Kidney epithelial cell (primary cell): Measurements from ENCODE around the gene SIPA1L3. TPM values are rescaled to one million over a fixed set of nuclear protein-coding genes. Genes with fewer than 3 reads are reported as not detected.

Experiments used
- DNase-seq: peaks from one replicate; pipeline ENCODE4 v3.0.0-alpha.2; 2010; ENCODE audit warnings: low read depth
- H3K27me3 ChIP-seq: 2 replicates; pipeline ENCODE4 v1.6.0; 2011; ENCODE audit warnings: low read length; ENCODE audit not compliant: control insufficient read depth, insufficient read depth
- H3K36me3 ChIP-seq: 2 replicates; pipeline ENCODE4 v1.5.1; 2011; ENCODE audit warnings: low read length; ENCODE audit not compliant: control insufficient read depth, insufficient read depth
- H3K4me3 ChIP-seq: 2 replicates; pipeline ENCODE4 v1.5.1; 2011; ENCODE audit warnings: low read depth, mild to moderate bottlenecking, control low read depth, low read length
- total RNA-seq: library from RNA; depleted of rRNA; stranded (reverse); fragments of >200 nt; gene quantifications from 2 replicates; pipeline ENCODE4 v1.2.3, GENCODE V29; 2015
- TF ChIP-seq, protein P1 (sequence below): IDR thresholded peaks from 2 replicates; pipeline ENCODE4 v1.5.1; 2011; ENCODE audit warnings: mild to moderate bottlenecking, moderate library complexity, low read length, control low read depth, inconsistent platforms; ENCODE audit not compliant: insufficient read depth, poor library complexity, severe bottlenecking

The SIPA1L3 gene
- total RNA-seq, 1 donor from 2014 or later: 40.4 TPM

GRCh38 chr19:37872383-37872782 lies 34.6 kb upstream of the SIPA1L3 start:
- Histone ChIP-seq H3K27me3 (no peaks in the 10 kb centered on the region), H3K4me3 (no peak overlapping the region), H3K36me3 (no peaks in the 10 kb centered on the region)
- TF ChIP-seq, protein P1, sequence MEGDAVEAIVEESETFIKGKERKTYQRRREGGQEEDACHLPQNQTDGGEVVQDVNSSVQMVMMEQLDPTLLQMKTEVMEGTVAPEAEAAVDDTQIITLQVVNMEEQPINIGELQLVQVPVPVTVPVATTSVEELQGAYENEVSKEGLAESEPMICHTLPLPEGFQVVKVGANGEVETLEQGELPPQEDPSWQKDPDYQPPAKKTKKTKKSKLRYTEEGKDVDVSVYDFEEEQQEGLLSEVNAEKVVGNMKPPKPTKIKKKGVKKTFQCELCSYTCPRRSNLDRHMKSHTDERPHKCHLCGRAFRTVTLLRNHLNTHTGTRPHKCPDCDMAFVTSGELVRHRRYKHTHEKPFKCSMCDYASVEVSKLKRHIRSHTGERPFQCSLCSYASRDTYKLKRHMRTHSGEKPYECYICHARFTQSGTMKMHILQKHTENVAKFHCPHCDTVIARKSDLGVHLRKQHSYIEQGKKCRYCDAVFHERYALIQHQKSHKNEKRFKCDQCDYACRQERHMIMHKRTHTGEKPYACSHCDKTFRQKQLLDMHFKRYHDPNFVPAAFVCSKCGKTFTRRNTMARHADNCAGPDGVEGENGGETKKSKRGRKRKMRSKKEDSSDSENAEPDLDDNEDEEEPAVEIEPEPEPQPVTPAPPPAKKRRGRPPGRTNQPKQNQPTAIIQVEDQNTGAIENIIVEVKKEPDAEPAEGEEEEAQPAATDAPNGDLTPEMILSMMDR: no peak
- DNase-seq: no peak

- no peaks in the 10 kb centered on the region for H3K36me3 ChIP-seq
- DNase-seq: no peak
- H3K4me3 ChIP-seq: no peak overlapping the region
- no peaks in the 10 kb centered on the region for H3K27me3 ChIP-seq
- TF ChIP-seq, protein P1: no peak
Measured at GRCh38 chr19:37874784-37875183, 32.2 kb upstream of the SIPA1L3 start.

- Histone ChIP-seq H3K4me3 (no peak overlapping the region), H3K36me3 (no peaks in the 10 kb centered on the region), H3K27me3 (no peaks in the 10 kb centered on the region)
- no peak for DNase-seq
- TF ChIP-seq, protein P1: no peak
Measured at GRCh38 chr19:37876032-37876431, 31.0 kb upstream of the SIPA1L3 start.

DNA sequence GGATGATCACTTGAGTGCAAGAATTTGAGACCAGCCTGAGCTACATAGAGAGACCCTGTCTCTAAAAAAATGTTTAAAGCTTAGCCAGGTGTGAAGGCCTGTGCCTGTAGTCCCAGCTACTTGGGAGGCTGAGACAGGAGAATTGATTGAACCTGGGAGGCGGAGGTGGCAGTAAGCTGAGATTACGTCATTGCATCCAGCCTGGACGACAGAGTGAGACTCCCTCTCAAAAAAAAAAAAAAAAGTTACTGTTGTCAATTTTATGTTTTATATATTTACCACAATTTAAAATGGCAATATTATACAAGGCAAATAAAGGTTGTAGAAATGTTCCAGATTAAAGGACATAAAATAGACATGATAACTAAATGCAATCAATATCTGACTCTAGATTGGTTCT lies 29.9 kb upstream of the SIPA1L3 start:
- H3K27me3 ChIP-seq: no peaks in the 10 kb centered on the region
- no peak for DNase-seq
- H3K4me3 ChIP-seq: no peak overlapping the region
- TF ChIP-seq, protein P1: no peak
- H3K36me3 ChIP-seq: no peaks in the 10 kb centered on the region

GRCh38 chr19:37885392-37885791 lies 21.6 kb upstream of the SIPA1L3 start:
- no peak for DNase-seq
- H3K36me3 ChIP-seq: no peaks in the 10 kb centered on the region
- peaks cover 6% of the 10 kb centered on the region for H3K27me3 ChIP-seq
- TF ChIP-seq, protein P1: no peak
- H3K4me3 ChIP-seq: no peak overlapping the region

DNA sequence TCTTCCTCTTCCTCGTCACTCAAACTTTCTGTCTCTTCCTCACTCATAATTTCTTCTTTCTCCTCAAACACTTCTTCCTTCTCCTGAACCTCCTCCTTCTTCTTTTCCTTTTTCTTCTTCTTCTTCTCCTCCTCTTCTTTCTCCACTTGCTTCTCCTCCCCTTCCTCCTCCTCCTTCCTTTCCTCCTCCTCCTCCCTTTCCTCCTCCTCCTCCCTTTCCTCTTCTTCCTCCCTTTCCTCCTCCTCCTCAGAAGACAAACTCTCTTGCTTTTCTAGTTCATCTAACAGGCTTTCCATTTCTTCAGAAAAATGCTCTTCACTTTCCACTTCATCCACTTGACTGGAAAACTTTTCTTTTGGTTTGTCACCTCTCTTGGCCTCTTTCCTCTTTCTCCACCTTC lies 20.4 kb upstream of the SIPA1L3 start:
- Histone ChIP-seq H3K36me3 (no peaks in the 10 kb centered on the region), H3K27me3 (peaks cover 6% of the 10 kb centered on the region), H3K4me3 (no peak overlapping the region)
- TF ChIP-seq, protein P1: no peak
- DNase-seq: no peak
